GM19397 (cell line): ENCODE results near the gene DDX5.

Experiments
- ATAC-seq: cut with Tn5 transposase; IDR thresholded peaks from one replicate; pipeline ENCODE4 v1.9.1; 2021; ENCODE audit warnings: mild to moderate bottlenecking, moderate library complexity; ENCODE audit not compliant: unreplicated experiment

The DDX5 gene

GRCh38 chr17:64506201-64506575 is at the start of gene DDX5:
TSS of gene DDX5 (minus strand) at chr17:64506289. CDS start at chr17:64506119, 170 bp downstream.
- ATAC-seq = peak; percentile 54

GRCh38 chr17:64555281-64555680 is 49.2 kb upstream of the DDX5 start:
- ATAC-seq = no peak

- no peak for ATAC-seq
Observed at GRCh38 chr17:64554028-64554637, 48.0 kb upstream of the DDX5 start.

GRCh38 chr17:64551461-64551860 is 45.4 kb upstream of the DDX5 start:
- ATAC-seq = no peak

- ATAC-seq = no peak
Observed at GRCh38 chr17:64547319-64547718, 41.2 kb upstream of the DDX5 start.

- ATAC-seq = no peak
Observed at GRCh38 chr17:64546716-64547115, 40.6 kb upstream of the DDX5 start.

- ATAC-seq = no peak
Observed at GRCh38 chr17:64544742-64545141, 38.7 kb upstream of the DDX5 start.

GRCh38 chr17:64540118-64540776 is 34.2 kb upstream of the DDX5 start:
- ATAC-seq = no peak

- no peak for ATAC-seq
Observed at GRCh38 chr17:64538508-64539130, 32.5 kb upstream of the DDX5 start.

- no peak for ATAC-seq
Observed at GRCh38 chr17:64537488-64537887, 31.4 kb upstream of the DDX5 start.

GRCh38 chr17:64536913-64537312 is 30.8 kb upstream of the DDX5 start:
- ATAC-seq = no peak

- ATAC-seq = no peak
Observed at GRCh38 chr17:64535357-64535756, 29.3 kb upstream of the DDX5 start.

GRCh38 chr17:64534187-64534586 is 28.1 kb upstream of the DDX5 start:
- ATAC-seq = no peak

GRCh38 chr17:64533784-64534183 is 27.7 kb upstream of the DDX5 start:
- ATAC-seq = no peak

- no peak for ATAC-seq
Observed at GRCh38 chr17:64532409-64532808, 26.3 kb upstream of the DDX5 start.

GRCh38 chr17:64531955-64532371 is 25.9 kb upstream of the DDX5 start:
- no peak for ATAC-seq

GRCh38 chr17:64529221-64529620 is 23.1 kb upstream of the DDX5 start:
- no peak for ATAC-seq

GRCh38 chr17:64527914-64528313 is 21.8 kb upstream of the DDX5 start:
- ATAC-seq = no peak

GRCh38 chr17:64520359-64520758 is 14.3 kb upstream of the DDX5 start:
- no peak for ATAC-seq

- no peak for ATAC-seq
Observed at GRCh38 chr17:64519601-64520000, 13.5 kb upstream of the DDX5 start.

GRCh38 chr17:64515829-64516228 is 9.7 kb upstream of the DDX5 start:
- no peak for ATAC-seq

GRCh38 chr17:64515419-64515818 is 9.3 kb upstream of the DDX5 start:
- no peak for ATAC-seq
